GM12892 (cell line): ENCODE data around the gene MYCBP.

Experiments used
- POLR2A ChIP-seq: IDR thresholded peaks from 2 replicates; pipeline ENCODE4 v1.6.1; 2011; ENCODE audit warnings: low read depth, low read length, control low read depth
- POLR2AphosphoS5 ChIP-seq: IDR thresholded peaks from 2 replicates; pipeline ENCODE4 v1.6.1; 2011; ENCODE audit warnings: low read depth, low read length, control low read depth
- TAF1 ChIP-seq: IDR thresholded peaks from 2 replicates; pipeline ENCODE4 v1.6.1; 2011; ENCODE audit warnings: low read depth, mild to moderate bottlenecking, control low read depth, low read length, borderline replicate concordance

- no peak for TF ChIP-seq POLR2A
- TF ChIP-seq POLR2AphosphoS5 = no peak
- TF ChIP-seq TAF1 = no peak
These were observed 35.7 kb upstream of the MYCBP start for GRCh38 chr1:38908821-38909220.
